Measurements from ENCODE around the gene TMEM167A. TPM values are rescaled to one million over a fixed set of nuclear protein-coding genes. Genes with fewer than 3 reads are reported as not detected.

The TMEM167A gene
- total RNA-seq, 1 donor from 2014 or later: 40.2 TPM

DNA sequence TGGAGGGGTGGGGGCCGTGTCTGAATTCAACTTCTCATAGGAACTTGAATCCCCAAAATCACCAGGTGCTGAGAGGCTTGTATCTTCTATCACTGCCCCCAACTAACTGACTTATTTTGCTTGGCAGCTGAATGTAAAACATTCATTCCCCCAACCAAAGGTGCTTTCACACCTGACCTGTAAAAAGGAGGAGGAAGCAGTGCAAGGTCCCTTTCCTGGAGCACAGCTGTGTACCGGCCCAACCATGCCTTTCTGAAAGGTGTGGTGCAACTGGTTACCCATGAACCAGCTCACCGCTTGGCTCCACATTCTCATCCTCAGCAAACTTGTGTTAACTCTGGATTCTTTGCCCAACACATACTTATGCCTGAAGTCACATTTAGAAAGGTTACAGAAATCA lies 34.7 kb downstream of the TMEM167A start:
- H3K36me3 ChIP-seq (ENCODE audit: control insufficient read depth, insufficient read depth, low read length): no peaks in the 10 kb centered on the region
- DNase-seq (ENCODE audit: low read depth): no peak
- H3K4me3 ChIP-seq (ENCODE audit: low read depth, low read length): no peak overlapping the region
- no peaks in the 10 kb centered on the region for H3K27me3 ChIP-seq (ENCODE audit: control insufficient read depth, insufficient read depth, low read length)
- TF ChIP-seq, protein P1, sequence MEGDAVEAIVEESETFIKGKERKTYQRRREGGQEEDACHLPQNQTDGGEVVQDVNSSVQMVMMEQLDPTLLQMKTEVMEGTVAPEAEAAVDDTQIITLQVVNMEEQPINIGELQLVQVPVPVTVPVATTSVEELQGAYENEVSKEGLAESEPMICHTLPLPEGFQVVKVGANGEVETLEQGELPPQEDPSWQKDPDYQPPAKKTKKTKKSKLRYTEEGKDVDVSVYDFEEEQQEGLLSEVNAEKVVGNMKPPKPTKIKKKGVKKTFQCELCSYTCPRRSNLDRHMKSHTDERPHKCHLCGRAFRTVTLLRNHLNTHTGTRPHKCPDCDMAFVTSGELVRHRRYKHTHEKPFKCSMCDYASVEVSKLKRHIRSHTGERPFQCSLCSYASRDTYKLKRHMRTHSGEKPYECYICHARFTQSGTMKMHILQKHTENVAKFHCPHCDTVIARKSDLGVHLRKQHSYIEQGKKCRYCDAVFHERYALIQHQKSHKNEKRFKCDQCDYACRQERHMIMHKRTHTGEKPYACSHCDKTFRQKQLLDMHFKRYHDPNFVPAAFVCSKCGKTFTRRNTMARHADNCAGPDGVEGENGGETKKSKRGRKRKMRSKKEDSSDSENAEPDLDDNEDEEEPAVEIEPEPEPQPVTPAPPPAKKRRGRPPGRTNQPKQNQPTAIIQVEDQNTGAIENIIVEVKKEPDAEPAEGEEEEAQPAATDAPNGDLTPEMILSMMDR (IDR thresholded peaks at IDR 0.05; ENCODE audit: insufficient read depth, low read length, poor library complexity, severe bottlenecking): no peak

DNA sequence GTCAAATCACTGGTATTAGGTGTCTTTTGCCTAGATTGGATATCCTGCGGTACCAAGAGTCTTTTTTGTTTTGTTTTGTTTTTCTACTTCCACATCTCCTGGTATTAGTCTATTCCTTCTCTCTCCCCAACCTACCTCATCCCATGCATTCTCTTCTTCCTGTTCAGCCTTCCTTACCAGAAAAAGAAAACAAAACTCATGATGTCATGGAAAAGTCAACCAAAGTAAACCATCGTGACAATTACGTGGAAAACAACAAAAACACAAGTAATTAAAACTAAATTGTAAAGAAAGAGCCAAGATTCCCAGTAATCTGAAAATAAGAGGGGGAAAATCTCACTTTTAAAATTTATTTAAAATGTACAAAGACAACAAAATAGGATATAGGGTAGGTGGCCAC lies 38.3 kb downstream of the TMEM167A start:
- DNase-seq (ENCODE audit: low read depth): no peak
- TF ChIP-seq, protein P1 (IDR thresholded peaks at IDR 0.05; ENCODE audit: insufficient read depth, low read length, poor library complexity, severe bottlenecking): no peak
- Histone ChIP-seq H3K27me3 (ENCODE audit: control insufficient read depth, insufficient read depth, low read length) (no peaks in the 10 kb centered on the region), H3K36me3 (ENCODE audit: control insufficient read depth, insufficient read depth, low read length) (no peaks in the 10 kb centered on the region), H3K4me3 (ENCODE audit: low read depth, low read length) (no peak overlapping the region)

DNA sequence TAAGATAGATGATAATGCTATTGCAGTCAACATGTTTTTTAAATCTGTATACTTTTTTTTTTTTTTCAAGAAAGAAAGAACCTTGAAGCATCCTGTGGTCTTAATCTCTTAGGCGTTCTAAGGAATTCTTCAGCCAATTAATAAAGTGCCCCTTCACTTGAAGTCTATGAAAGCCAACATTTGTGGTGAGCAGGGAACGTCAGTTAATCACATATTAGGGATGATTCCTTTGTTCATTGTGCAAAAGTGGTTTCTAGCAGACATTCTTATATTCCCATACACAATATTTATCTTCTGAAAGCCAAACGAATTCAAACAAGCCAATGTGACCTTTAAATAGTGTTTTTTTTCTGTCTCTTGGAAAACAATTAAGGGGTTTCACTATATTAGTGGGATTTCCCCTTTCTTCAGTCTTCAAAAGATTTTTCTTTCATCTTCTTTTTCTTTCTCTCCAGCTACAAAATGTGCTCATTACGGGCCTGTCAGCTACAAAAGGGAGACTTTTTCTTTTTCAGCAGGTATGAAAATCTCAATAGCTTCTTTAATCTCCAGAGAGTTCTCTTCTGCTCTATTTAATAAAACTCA lies 40.1 kb downstream of the TMEM167A start:
- Histone ChIP-seq H3K36me3 (ENCODE audit: control insufficient read depth, insufficient read depth, low read length) (no peaks in the 10 kb centered on the region), H3K4me3 (ENCODE audit: low read depth, low read length) (no peak overlapping the region), H3K27me3 (ENCODE audit: control insufficient read depth, insufficient read depth, low read length) (no peaks in the 10 kb centered on the region)
- no peak for DNase-seq (ENCODE audit: low read depth)
- TF ChIP-seq, protein P1 (IDR thresholded peaks at IDR 0.05; ENCODE audit: insufficient read depth, low read length, poor library complexity, severe bottlenecking): no peak

- DNase-seq (ENCODE audit: low read depth): no peak
- TF ChIP-seq, protein P1 (IDR thresholded peaks at IDR 0.05; ENCODE audit: insufficient read depth, low read length, poor library complexity, severe bottlenecking): no peak
- Histone ChIP-seq H3K4me3 (ENCODE audit: low read depth, low read length) (no peak overlapping the region), H3K36me3 (ENCODE audit: control insufficient read depth, insufficient read depth, low read length) (no peaks in the 10 kb centered on the region), H3K27me3 (ENCODE audit: control insufficient read depth, insufficient read depth, low read length) (no peaks in the 10 kb centered on the region)
These were observed 41.7 kb downstream of the TMEM167A start for GRCh38 chr5:83035373-83036100.

DNA sequence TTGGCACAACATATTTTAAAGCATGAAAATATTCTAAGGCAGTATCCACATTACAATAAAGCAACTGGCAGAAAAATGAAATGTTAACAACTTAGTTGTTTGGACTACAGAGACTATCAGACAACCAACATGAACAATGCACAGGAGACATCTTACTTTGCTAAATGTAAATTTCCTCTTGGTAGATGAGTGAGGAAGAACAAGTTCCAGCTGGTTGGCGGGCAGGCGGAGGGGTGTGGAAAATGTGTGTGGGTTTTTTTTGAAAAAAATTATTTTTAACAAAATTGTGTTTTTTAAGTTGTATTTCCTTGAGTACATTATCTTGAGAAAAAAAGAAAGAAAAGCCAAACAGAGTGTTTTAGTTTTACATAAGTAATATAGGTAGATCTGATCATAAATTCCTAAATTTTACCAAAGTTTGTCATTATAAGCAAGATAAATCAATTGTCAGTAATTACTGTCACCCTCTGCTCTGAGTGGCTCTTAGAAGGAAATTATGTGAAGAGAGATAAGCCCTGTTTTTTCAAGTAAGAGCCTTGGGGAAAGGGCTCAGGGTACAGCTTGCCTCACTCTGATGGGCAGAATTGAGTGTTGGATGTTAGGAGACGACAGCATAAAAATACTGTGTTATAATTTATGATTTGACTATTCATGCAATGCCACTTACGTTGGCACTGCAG lies 42.5 kb downstream of the TMEM167A start:
- H3K27me3 ChIP-seq (ENCODE audit: control insufficient read depth, insufficient read depth, low read length): no peaks in the 10 kb centered on the region
- no peak for DNase-seq (ENCODE audit: low read depth)
- no peak overlapping the region for H3K4me3 ChIP-seq (ENCODE audit: low read depth, low read length)
- TF ChIP-seq, protein P1 (IDR thresholded peaks at IDR 0.05; ENCODE audit: insufficient read depth, low read length, poor library complexity, severe bottlenecking): no peak
- H3K36me3 ChIP-seq (ENCODE audit: control insufficient read depth, insufficient read depth, low read length): no peaks in the 10 kb centered on the region
